Esophagus squamous epithelium (tissue), 4 donors: Measurements from ENCODE around the gene NAA10.

ENCODE experiments used
- CTCF ChIP-seq, 6 experiments: fragments of 450-650 bp in 4 of 6; fragments of 200-600 bp in 2 of 6; sonication (generic) in 2 of 6; IDR thresholded peaks; one replicate each; pipeline ENCODE4 v1.5.1; 2016 to 2019; ENCODE audit warnings: antibody characterized with exemption in 6 of 6, mild to moderate bottlenecking in 4 of 6, moderate library complexity in 4 of 6
- POLR2A ChIP-seq, 4 donors: fragments of 450-650 bp; IDR thresholded peaks; one replicate each; pipeline ENCODE4 v1.6.1; 2017; ENCODE audit warnings: antibody characterized with exemption in 4 of 4, mild to moderate bottlenecking in 4 of 4, moderate library complexity in 3 of 4

DNA sequence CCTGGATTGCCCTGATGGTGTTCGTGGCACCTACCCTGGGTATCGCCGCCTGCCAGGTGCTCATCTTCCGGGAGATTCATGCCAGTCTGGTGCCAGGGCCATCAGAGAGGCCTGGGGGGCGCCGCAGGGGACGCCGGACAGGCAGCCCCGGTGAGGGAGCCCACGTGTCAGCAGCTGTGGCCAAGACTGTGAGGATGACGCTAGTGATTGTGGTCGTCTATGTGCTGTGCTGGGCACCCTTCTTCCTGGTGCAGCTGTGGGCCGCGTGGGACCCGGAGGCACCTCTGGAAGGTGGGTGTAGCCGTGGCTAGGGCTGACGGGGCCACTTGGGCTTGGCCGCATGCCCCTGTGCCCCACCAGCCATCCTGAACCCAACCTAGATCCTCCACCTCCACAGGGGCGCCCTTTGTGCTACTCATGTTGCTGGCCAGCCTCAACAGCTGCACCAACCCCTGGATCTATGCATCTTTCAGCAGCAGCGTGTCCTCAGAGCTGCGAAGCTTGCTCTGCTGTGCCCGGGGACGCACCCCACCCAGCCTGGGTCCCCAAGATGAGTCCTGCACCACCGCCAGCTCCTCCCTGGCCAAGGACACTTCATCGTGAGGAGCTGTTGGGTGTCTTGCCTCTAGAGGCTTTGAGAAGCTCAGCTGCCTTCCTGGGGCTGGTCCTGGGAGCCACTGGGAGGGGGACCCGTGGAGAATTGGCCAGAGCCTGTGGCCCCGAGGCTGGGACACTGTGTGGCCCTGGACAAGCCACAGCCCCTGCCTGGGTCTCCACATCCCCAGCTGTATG is 28.5 kb downstream of the NAA10 start:
- no peak for TF ChIP-seq POLR2A (IDR thresholded peaks at IDR 0.05)
- no peak for TF ChIP-seq CTCF (IDR thresholded peaks at IDR 0.05)
